ENCODE data around the gene KRTAP1-4. TPM values are rescaled to one million over a fixed set of nuclear protein-coding genes. Genes with fewer than 3 reads are reported as not detected.

KRTAP1-4 gene
- total RNA-seq, result not detected in 2 replicates

GRCh38 chr17:41029633-41030245 lies at the start of gene KRTAP1-4:
Gene KRTAP1-4, minus strand, starts transcription at chr17:41030195. Its CDS starts 117 bp downstream, at chr17:41030078.

GRCh38 chr17:41065829-41066624 lies 36.0 kb upstream of the KRTAP1-4 start, which contains the start of gene KRTAP2-4:
Gene KRTAP2-4, minus strand, starts transcription at chr17:41065879. Its CDS starts 34 bp downstream, at chr17:41065845.

GRCh38 chr17:41060052-41060604 lies 30.1 kb upstream of the KRTAP1-4 start, which contains the start of gene KRTAP2-3:
Gene KRTAP2-3, minus strand, starts transcription at chr17:41060114. Its CDS starts 64 bp downstream, at chr17:41060050.

GRCh38 chr17:41055130-41055529 lies 25.1 kb upstream of the KRTAP1-4 start, which contains the start of gene KRTAP2-2:
Gene KRTAP2-2, minus strand, starts transcription at chr17:41055230. Its CDS starts 19 bp downstream, at chr17:41055211.

GRCh38 chr17:41046735-41047465 lies 16.9 kb upstream of the KRTAP1-4 start, which contains the start of gene KRTAP2-1:
Gene KRTAP2-1, minus strand, starts transcription at chr17:41047316. Its CDS starts 49 bp downstream, at chr17:41047267.

GRCh38 chr17:41040783-41041571 lies 11.0 kb upstream of the KRTAP1-4 start, which contains the start of gene KRTAP1-1:
Gene KRTAP1-1, minus strand, starts transcription at chr17:41041450. Its CDS starts 53 bp downstream, at chr17:41041397.

GRCh38 chr17:41034346-41034935 lies 4.4 kb upstream of the KRTAP1-4 start, which contains the start of gene KRTAP1-3:
Gene KRTAP1-3, minus strand, starts transcription at chr17:41034874. Its CDS starts 53 bp downstream, at chr17:41034821.

GRCh38 chr17:41026715-41027471 lies 3.1 kb downstream of the KRTAP1-4 start, which contains the start of gene KRTAP1-5:
Gene KRTAP1-5, minus strand, starts transcription at chr17:41027208. Its CDS starts 53 bp downstream, at chr17:41027155.

GRCh38 chr17:41008811-41009210 lies 21.2 kb downstream of the KRTAP1-4 start, which contains the start of gene KRTAP3-1:
Gene KRTAP3-1, minus strand, starts transcription at chr17:41009128. Its CDS starts 54 bp downstream, at chr17:41009074.

GRCh38 chr17:40999563-40999962 lies 30.4 kb downstream of the KRTAP1-4 start, which contains the start of gene KRTAP3-2:
Gene KRTAP3-2, minus strand, starts transcription at chr17:40999906. Its CDS starts 53 bp downstream, at chr17:40999853.

GRCh38 chr17:40993839-40994238 lies 36.2 kb downstream of the KRTAP1-4 start, which contains the start of gene KRTAP3-3:
Gene KRTAP3-3, minus strand, starts transcription at chr17:40994164. Its CDS starts 67 bp downstream, at chr17:40994097.

GRCh38 chr17:40984226-40984625 lies 45.8 kb downstream of the KRTAP1-4 start, which contains the start of gene KRT40:
Gene KRT40, minus strand, starts transcription at chr17:40984326. Its CDS starts 53 bp downstream, at chr17:40984273.

Other genes with a start within 250 kb of the KRTAP1-4 start
- not detected in 2 replicates for gene KRT27, start 247.6 kb downstream of the KRTAP1-4 start, total RNA-seq
- gene KRT28, start 230.2 kb downstream of the KRTAP1-4 start, total RNA-seq, result not detected in 2 replicates
- 1.9 and 2.4 TPM in 2 replicates for gene KRT10, start 207.6 kb downstream of the KRTAP1-4 start, total RNA-seq
- not detected in 2 replicates for gene KRT12, start 163.0 kb downstream of the KRTAP1-4 start, total RNA-seq
- gene KRT20, start 145.0 kb downstream of the KRTAP1-4 start, total RNA-seq, result not detected in 2 replicates
- under 0.01 and 0.46 TPM in 2 replicates for gene KRT23, start 92.5 kb downstream of the KRTAP1-4 start, total RNA-seq
- gene KRT39, start 63.2 kb downstream of the KRTAP1-4 start, total RNA-seq, result not detected in 2 replicates
- not detected in 2 replicates for gene KRT40, start 45.9 kb downstream of the KRTAP1-4 start, total RNA-seq
- gene KRTAP3-3, start 36.0 kb downstream of the KRTAP1-4 start, total RNA-seq, result not detected in 2 replicates
- not detected in 2 replicates for gene KRTAP3-2, start 30.3 kb downstream of the KRTAP1-4 start, total RNA-seq
- gene KRTAP3-1, start 21.1 kb downstream of the KRTAP1-4 start, total RNA-seq, result not detected in 2 replicates
- 0.57 and 0.83 TPM in 2 replicates for gene KRTAP1-5, start 3.0 kb downstream of the KRTAP1-4 start, total RNA-seq
- gene KRTAP1-3, start 4.7 kb upstream of the KRTAP1-4 start, total RNA-seq, result not detected in 2 replicates
- not detected in 2 replicates for gene KRTAP1-1, start 11.3 kb upstream of the KRTAP1-4 start, total RNA-seq
- not detected in 2 replicates for gene KRTAP2-1, start 17.1 kb upstream of the KRTAP1-4 start, total RNA-seq
- not detected in 2 replicates for gene KRTAP2-2, start 25.0 kb upstream of the KRTAP1-4 start, total RNA-seq
- not detected in 2 replicates for gene KRTAP2-3, start 29.9 kb upstream of the KRTAP1-4 start, total RNA-seq
- gene KRTAP2-4, start 35.7 kb upstream of the KRTAP1-4 start, total RNA-seq, result not detected in 2 replicates
- not detected in 2 replicates for gene KRTAP4-7, start 54.0 kb upstream of the KRTAP1-4 start, total RNA-seq
- gene KRTAP4-8, start 67.9 kb upstream of the KRTAP1-4 start, total RNA-seq, result not detected in 2 replicates
- not detected in 2 replicates for gene KRTAP4-16, start 72.0 kb upstream of the KRTAP1-4 start, total RNA-seq
- not detected in 2 replicates for gene KRTAP4-9, start 75.2 kb upstream of the KRTAP1-4 start, total RNA-seq
- gene KRTAP4-11, start 88.2 kb upstream of the KRTAP1-4 start, total RNA-seq, result not detected in 2 replicates
- not detected in 2 replicates for gene KRTAP4-12, start 94.0 kb upstream of the KRTAP1-4 start, total RNA-seq
- not detected in 2 replicates for gene KRTAP4-6, start 110.3 kb upstream of the KRTAP1-4 start, total RNA-seq
- not detected in 2 replicates for gene KRTAP4-5, start 119.6 kb upstream of the KRTAP1-4 start, total RNA-seq
- gene KRTAP4-4, start 130.6 kb upstream of the KRTAP1-4 start, total RNA-seq, result not detected in 2 replicates
- not detected in 2 replicates for gene KRTAP4-3, start 138.0 kb upstream of the KRTAP1-4 start, total RNA-seq
- gene KRTAP4-2, start 148.0 kb upstream of the KRTAP1-4 start, total RNA-seq, result not detected in 2 replicates
- not detected in 2 replicates for gene KRTAP4-1, start 154.7 kb upstream of the KRTAP1-4 start, total RNA-seq
- gene KRTAP9-1, start 159.7 kb upstream of the KRTAP1-4 start, total RNA-seq, result not detected in 2 replicates
- not detected in 2 replicates for gene KRTAP9-2, start 196.5 kb upstream of the KRTAP1-4 start, total RNA-seq
- gene KRTAP9-3, start 202.3 kb upstream of the KRTAP1-4 start, total RNA-seq, result not detected in 2 replicates
- not detected in 2 replicates for gene KRTAP9-8, start 207.8 kb upstream of the KRTAP1-4 start, total RNA-seq
- gene KRTAP9-4, start 219.5 kb upstream of the KRTAP1-4 start, total RNA-seq, result not detected in 2 replicates
- gene KRTAP9-9, start 225.2 kb upstream of the KRTAP1-4 start, total RNA-seq, result not detected in 2 replicates
- gene KRTAP9-6, start 235.2 kb upstream of the KRTAP1-4 start, total RNA-seq, result not detected in 2 replicates
- gene KRTAP9-7, start 245.5 kb upstream of the KRTAP1-4 start, total RNA-seq, result not detected in 2 replicates